GM12874 (cell line): Measurements from ENCODE around the gene CEP112.

Experiments used
- TF ChIP-seq, protein P1 (sequence below): IDR thresholded peaks from 2 replicates; pipeline ENCODE4 v1.5.1; 2011; ENCODE audit warnings: low read depth, mild to moderate bottlenecking, control low read depth, low read length, moderate library complexity; ENCODE audit not compliant: insufficient read depth

The CEP112 gene

DNA sequence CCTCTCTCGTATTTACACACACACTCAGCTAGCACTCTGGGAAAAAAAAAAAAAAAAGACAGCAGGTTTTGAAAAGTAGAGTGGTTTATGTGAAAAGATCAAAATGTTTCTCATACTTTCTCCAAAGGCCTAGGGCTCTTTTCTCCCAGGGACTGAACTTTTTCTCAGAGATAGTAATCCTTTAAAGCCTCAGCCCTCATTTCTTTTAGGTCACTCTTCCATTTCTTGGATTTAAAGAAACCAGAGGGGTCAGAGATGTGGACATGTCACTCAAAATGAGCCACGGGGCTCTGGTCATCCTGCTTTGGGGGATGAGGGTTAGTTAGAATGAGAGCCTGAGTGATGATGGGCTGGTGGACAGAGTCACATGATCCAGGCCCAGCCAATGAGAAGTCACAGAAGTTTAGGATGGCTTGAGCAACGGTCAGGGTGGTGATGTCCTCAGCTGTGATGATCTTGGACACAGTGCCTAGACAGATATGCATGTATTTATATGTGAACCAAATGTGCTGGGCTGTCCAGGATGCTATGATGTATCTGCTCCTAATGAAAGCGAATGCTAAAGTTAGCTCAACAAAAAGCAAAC is 596.8 kb downstream of the CEP112 start:
- TF ChIP-seq, protein P1, sequence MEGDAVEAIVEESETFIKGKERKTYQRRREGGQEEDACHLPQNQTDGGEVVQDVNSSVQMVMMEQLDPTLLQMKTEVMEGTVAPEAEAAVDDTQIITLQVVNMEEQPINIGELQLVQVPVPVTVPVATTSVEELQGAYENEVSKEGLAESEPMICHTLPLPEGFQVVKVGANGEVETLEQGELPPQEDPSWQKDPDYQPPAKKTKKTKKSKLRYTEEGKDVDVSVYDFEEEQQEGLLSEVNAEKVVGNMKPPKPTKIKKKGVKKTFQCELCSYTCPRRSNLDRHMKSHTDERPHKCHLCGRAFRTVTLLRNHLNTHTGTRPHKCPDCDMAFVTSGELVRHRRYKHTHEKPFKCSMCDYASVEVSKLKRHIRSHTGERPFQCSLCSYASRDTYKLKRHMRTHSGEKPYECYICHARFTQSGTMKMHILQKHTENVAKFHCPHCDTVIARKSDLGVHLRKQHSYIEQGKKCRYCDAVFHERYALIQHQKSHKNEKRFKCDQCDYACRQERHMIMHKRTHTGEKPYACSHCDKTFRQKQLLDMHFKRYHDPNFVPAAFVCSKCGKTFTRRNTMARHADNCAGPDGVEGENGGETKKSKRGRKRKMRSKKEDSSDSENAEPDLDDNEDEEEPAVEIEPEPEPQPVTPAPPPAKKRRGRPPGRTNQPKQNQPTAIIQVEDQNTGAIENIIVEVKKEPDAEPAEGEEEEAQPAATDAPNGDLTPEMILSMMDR, result no peak

GRCh38 chr17:65593855-65594845 is 597.8 kb downstream of the CEP112 start:
- TF ChIP-seq, protein P1, result no peak

DNA sequence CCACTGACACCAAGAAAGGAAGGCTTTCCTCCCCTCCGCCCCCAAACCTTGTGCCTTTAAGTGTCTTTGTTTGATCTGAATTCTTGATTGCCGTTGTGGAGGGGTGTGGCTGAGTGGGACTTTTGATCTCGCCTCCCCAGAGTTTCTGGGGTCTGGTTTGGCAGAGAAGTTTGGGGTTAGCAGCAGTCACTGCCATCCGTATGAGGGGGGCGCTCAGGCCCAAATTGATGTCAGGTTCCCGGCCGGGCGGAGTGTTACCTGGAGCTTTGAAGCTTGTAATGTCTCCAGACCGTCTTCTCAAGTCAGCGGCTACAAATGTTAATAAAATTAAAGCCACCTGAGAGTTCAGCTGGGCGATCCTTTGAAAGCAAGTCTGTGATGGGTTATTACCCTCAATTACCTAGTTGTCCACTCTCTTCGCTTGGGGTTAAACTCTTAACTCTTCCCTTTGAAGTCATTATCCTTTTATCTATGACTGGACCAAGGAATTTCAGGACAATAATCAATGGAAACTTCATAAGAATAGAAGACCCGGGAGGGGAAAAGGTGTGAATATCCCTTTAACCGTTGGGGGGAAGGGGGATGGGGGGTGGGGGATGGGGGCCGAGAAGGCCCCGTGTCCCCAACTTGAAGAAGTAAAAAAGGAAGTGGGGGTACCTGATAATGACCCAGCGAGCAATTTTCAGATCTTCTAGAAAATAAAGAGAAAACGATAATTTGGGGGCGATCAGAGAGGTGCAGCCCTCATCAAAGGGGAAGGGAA is 598.7 kb downstream of the CEP112 start:
- TF ChIP-seq, protein P1, result no peak

DNA sequence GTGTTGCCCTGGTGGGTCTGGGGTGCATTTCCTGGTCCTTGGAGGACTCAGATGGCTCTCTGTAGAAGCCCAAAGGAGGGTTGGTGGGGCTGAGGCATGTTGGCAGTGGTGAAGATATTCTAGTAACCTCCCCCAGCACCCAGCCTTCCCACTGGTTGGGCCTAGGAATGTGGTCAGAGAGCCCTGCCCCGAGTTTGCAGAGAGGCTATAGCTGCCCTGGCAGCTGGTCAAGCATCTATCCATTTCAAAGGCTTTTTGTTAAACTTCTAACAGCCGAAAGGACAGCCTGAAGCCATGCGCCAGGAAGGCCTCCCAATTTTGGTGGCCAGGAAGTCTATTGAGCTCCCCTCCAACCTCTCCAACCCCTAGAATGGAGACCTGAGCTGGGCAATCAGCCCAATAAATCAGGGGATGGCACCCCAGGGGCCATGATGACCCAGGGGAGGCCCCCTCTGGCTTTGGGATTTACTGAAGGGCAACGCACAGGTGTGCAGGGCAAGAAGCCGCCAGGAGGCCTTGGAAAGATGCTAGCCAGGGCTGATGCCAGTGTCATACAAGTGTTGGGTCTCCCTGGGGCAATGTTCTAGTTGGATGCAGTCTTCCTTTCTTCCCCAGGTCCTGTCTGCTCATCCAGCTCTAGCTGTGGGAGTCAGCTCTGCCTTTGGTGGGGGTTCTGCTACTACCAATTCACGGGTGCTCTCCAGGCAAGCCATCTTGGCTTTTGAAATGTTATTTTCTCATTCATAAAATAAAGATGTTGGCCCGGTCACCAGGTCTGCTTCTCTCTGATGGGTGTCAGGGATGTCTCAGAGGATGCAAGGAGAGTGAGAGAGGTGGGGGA is 599.6 kb downstream of the CEP112 start:
- TF ChIP-seq, protein P1, result no peak

- TF ChIP-seq, protein P1, result no peak
Observed at GRCh38 chr17:65589321-65589720, 602.6 kb downstream of the CEP112 start.

GRCh38 chr17:65588181-65588808 is 603.6 kb downstream of the CEP112 start:
- TF ChIP-seq, protein P1, result no peak
